CD8-positive, alpha-beta memory T cell (primary cell): ENCODE measurements around the gene CROCC. TPM values are rescaled to one million over a fixed set of nuclear protein-coding genes. Genes with fewer than 3 reads are reported as not detected.

Source experiments
- CTCF ChIA-PET: fragments of 350-600 bp; sonication (Branson Sonifier 250); formaldehyde crosslinking; loops from one replicate; lab custom pipeline; 2021; ENCODE audit warnings: antibody characterized with exemption; lab: Charles Lee
- POLR2A ChIA-PET: fragments of 350-600 bp; sonication (Branson Sonifier 250); formaldehyde crosslinking; loops from one replicate; lab custom pipeline; 2021; ENCODE audit warnings: antibody characterized with exemption; lab: Charles Lee
- DNase-seq, 5 donors: peaks; one replicate each; pipeline versions ENCODE4 v3.0.0 to v3.0.0-alpha.2; 2020 to 2022; ENCODE audit warnings: mixed read lengths in 1 of 5
- H3K27ac ChIP-seq: one replicate; pipeline ENCODE4 v1.7.0; 2013; ENCODE audit warnings: low read depth, mild to moderate bottlenecking, low read length, moderate library complexity
- H3K27me3 ChIP-seq: 2 replicates; pipeline ENCODE4 v1.7.0; 2013; ENCODE audit warnings: low read length, mild to moderate bottlenecking; ENCODE audit not compliant: insufficient read depth, poor library complexity, severe bottlenecking
- H3K36me3 ChIP-seq: 2 replicates; pipeline ENCODE4 v1.7.0; 2013; ENCODE audit warnings: mild to moderate bottlenecking, low read length, moderate library complexity; ENCODE audit not compliant: insufficient read depth
- H3K4me1 ChIP-seq: 2 replicates; pipeline ENCODE4 v1.7.0; 2013; ENCODE audit warnings: mild to moderate bottlenecking, low read length, moderate library complexity; ENCODE audit not compliant: insufficient read depth
- H3K4me3 ChIP-seq: 2 replicates; pipeline ENCODE4 v1.7.0; 2013; ENCODE audit warnings: mild to moderate bottlenecking, low read length
- H3K9me3 ChIP-seq: 2 replicates; pipeline ENCODE4 v1.7.0; 2013; ENCODE audit warnings: mild to moderate bottlenecking, low read length
- H3K27ac Mint-ChIP-seq, 8 donors: one replicate each; pipeline ENCODE4 v1.8.0; 2020 to 2021; ENCODE audit warnings: mixed read lengths in 8 of 8, mild to moderate bottlenecking in 6 of 8, inconsistent platforms in 3 of 8, moderate library complexity in 3 of 8
- H3K27me3 Mint-ChIP-seq, 2 donors: one replicate each; pipeline ENCODE4 v1.8.0; 2020 to 2021; ENCODE audit warnings: mixed read lengths in 2 of 2, mild to moderate bottlenecking in 1 of 2, moderate library complexity in 1 of 2
- H3K36me3 Mint-ChIP-seq, 3 donors: one replicate each; pipeline ENCODE4 v1.8.0; 2020 to 2021; ENCODE audit warnings: mixed read lengths in 3 of 3, inconsistent platforms in 1 of 3, mild to moderate bottlenecking in 1 of 3
- H3K4me1 Mint-ChIP-seq, 3 donors: one replicate each; pipeline ENCODE4 v1.8.0; 2020 to 2021; ENCODE audit warnings: mixed read lengths in 3 of 3, inconsistent platforms in 1 of 3, mild to moderate bottlenecking in 1 of 3
- H3K4me3 Mint-ChIP-seq, 7 donors: one replicate each; pipeline ENCODE4 v1.8.0; 2020 to 2021; ENCODE audit warnings: mixed read lengths in 7 of 7, mild to moderate bottlenecking in 6 of 7, moderate library complexity in 4 of 7, inconsistent platforms in 2 of 7
- H3K9me3 Mint-ChIP-seq, 5 donors: one replicate each; pipeline ENCODE4 v1.8.0; 2020 to 2022; ENCODE audit warnings: mixed read lengths in 5 of 5, mild to moderate bottlenecking in 3 of 5, moderate library complexity in 2 of 5, inconsistent platforms in 1 of 5
- polyA plus RNA-seq: library from polyadenylated mRNA; unstranded; fragments of 300-500 nt; fragmentation: Illumina TruSeq; gene quantifications from one replicate; pipeline ENCODE4 v1.2.3, GENCODE V29; 2021
- total RNA-seq, 2 experiments: library from RNA; stranded (reverse); gene quantifications; one replicate each; pipeline ENCODE4 v1.2.3, GENCODE V29; 2021

CROCC gene
- total and polyA plus RNA-seq, 3 experiments from 2014 or later, result 6.9 to 30.1 (median 25.6) TPM

DNA sequence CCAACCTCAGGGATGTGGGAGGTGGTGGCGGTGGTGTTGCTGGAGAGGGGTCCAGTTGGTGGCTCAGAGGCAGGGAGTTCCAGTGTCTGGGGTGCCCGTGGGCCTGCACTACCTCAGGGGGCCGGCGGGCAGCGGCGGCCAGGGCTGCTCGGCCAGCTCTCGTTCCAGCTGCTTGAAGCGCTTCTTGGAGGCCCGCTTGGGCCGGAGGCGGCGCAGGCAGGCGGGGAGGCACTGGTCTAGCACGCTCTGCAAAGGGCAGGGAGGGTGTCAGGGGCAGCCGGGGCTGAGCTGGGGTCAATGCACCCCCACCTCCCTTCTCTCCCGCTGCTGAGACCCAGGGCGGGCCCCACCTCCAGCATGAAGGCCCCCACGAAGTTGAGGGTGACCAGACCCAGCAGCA lies 64.4 kb downstream of the CROCC start:
- Histone ChIP-seq H3K27ac (no peak overlapping the region), H3K4me1 (no peaks in the 10 kb centered on the region), H3K27me3 (peaks cover 4% of the 10 kb centered on the region), H3K9me3 (no peaks in the 10 kb centered on the region), H3K36me3 (no peaks in the 10 kb centered on the region), H3K4me3 (no peak overlapping the region)
- H3K9me3 Mint-ChIP-seq, result no peaks in the 10 kb centered on the region
- no peak for DNase-seq
- peaks cover 0 to 44% (median 5%) of the 10 kb centered on the region in 3 donors for H3K36me3 Mint-ChIP-seq
- no peak overlapping the region for H3K4me3 Mint-ChIP-seq
- H3K4me1 Mint-ChIP-seq, result peaks cover 4 to 5% (median 4%) of the 10 kb centered on the region in 3 donors
- peaks cover 14 to 22% of the 10 kb centered on the region in 2 donors for H3K27me3 Mint-ChIP-seq
- ChIA-PET CTCF (interaction anchor here (1.1 kb wide), 1 partner anchor 34 kb away, joined by 4 read pairs; no protein-coding TSS in a partner anchor), POLR2A (no interaction called here)
- H3K27ac Mint-ChIP-seq, result no peak overlapping the region

DNA sequence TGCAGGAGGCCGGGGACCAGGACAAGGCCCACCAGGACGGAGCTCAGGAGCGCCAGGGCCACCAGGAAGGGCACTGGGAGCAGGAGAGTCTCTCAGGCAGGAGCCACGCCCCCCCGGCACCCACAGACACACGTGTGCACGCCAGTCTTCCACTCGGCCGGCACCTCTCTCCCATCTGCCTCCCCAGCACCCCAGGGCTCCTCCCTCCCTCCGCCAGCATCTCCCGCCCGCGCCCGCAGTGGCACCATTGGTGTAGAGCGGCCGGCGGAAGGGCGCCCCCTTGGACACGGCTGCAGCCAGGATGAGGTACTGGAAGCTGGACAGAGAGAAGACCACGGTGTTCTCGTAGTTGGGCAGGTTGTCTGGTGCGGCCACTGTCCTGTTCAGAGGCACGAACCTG lies 64.8 kb downstream of the CROCC start:
- no peaks in the 10 kb centered on the region for H3K9me3 ChIP-seq
- Mint-ChIP-seq H3K27me3 (peaks cover 10 to 17% of the 10 kb centered on the region in 2 donors), H3K27ac (no peak overlapping the region), H3K9me3 (no peaks in the 10 kb centered on the region), H3K4me3 (no peak overlapping the region), H3K4me1 (peaks cover 0 to under 1% (median 0%) of the 10 kb centered on the region in 3 donors), H3K36me3 (peaks cover 0 to 49% (median 7%) of the 10 kb centered on the region in 3 donors)
- CTCF ChIA-PET, result interaction anchor here (0.6 to 1.1 kb wide), 2 partner anchors 34 to 49 kb away, joined by 3 to 4 read pairs; no protein-coding TSS in a partner anchor
- H3K27ac ChIP-seq, result no peak overlapping the region
- POLR2A ChIA-PET, result no interaction called here
- H3K27me3 ChIP-seq, result no peaks in the 10 kb centered on the region
- H3K4me3 ChIP-seq, result no peak overlapping the region
- DNase-seq, result no peak
- no peaks in the 10 kb centered on the region for H3K36me3 ChIP-seq
- H3K4me1 ChIP-seq, result no peaks in the 10 kb centered on the region

DNA sequence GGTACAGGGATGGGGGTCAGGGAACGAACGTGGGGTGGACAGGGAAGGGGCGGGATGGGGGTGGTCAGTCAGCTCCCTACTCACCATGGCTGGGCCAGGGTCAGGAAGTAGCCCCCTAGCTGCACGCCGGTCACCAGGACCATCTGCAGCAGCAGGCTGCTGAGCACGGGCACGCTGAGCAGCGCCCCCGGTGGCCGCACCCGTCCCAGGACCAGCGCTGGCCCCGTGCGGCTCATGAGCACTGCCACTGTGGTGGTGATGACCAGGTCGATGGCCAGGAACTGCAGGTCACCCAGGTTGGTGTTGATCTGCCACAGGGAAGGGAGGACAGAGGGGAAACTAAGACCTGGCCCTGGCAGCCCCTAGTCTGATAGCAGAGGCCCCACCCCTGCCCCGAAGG lies 65.2 kb downstream of the CROCC start:
- peaks cover 0 to 53% (median 7%) of the 10 kb centered on the region in 3 donors for H3K36me3 Mint-ChIP-seq

DNA sequence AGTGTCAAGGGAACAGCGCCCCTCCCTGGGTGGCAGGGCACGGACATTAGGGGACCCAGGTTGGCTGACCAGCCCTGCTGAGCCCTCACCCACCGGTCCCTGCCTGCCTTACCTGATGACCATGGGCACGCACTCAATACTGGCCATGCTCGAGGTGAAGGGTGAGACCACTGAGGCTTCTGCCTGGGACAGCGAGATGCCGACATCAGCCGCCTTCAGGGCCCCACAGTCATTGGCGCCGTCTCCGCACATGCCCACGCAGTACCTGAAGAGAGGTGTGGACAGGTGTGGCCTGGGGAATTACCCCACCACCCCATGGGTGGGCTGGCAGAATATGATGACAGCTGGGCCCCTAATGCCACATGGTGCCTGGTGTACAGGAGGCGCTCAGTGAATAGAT lies 66.5 kb downstream of the CROCC start:
- peaks cover 0 to 59% (median 7%) of the 10 kb centered on the region in 3 donors for H3K36me3 Mint-ChIP-seq
- CTCF ChIA-PET, result no interaction called here
- no peak overlapping the region for H3K4me3 Mint-ChIP-seq
- POLR2A ChIA-PET, result no interaction called here
- peaks cover 3 to 9% of the 10 kb centered on the region in 2 donors for H3K27me3 Mint-ChIP-seq
- H3K9me3 ChIP-seq, result no peaks in the 10 kb centered on the region
- H3K27me3 ChIP-seq, result no peaks in the 10 kb centered on the region
- no peak overlapping the region for H3K4me3 ChIP-seq
- H3K36me3 ChIP-seq, result no peaks in the 10 kb centered on the region
- no peak overlapping the region for H3K27ac Mint-ChIP-seq
- no peaks in the 10 kb centered on the region for H3K4me1 ChIP-seq
- no peaks in the 10 kb centered on the region for H3K9me3 Mint-ChIP-seq
- no peak for DNase-seq
- no peaks in the 10 kb centered on the region for H3K4me1 Mint-ChIP-seq
- H3K27ac ChIP-seq, result no peak overlapping the region

More for the DNA sequence above, 65.2 kb downstream of the CROCC start:
- Histone ChIP-seq H3K27ac (no peak overlapping the region), H3K36me3 (no peaks in the 10 kb centered on the region), H3K9me3 (no peaks in the 10 kb centered on the region), H3K4me1 (no peaks in the 10 kb centered on the region), H3K27me3 (no peaks in the 10 kb centered on the region), H3K4me3 (no peak overlapping the region)
- no peaks in the 10 kb centered on the region for H3K4me1 Mint-ChIP-seq
- DNase-seq, result no peak
- no peak overlapping the region for H3K27ac Mint-ChIP-seq
- ChIA-PET POLR2A (no interaction called here), CTCF (interaction anchor here (0.6 to 1.1 kb wide), 2 partner anchors 35 to 50 kb away, joined by 3 to 4 read pairs; no protein-coding TSS in a partner anchor)
- H3K4me3 Mint-ChIP-seq, result no peak overlapping the region
- H3K27me3 Mint-ChIP-seq, result peaks cover 9 to 16% of the 10 kb centered on the region in 2 donors
- no peaks in the 10 kb centered on the region for H3K9me3 Mint-ChIP-seq

DNA sequence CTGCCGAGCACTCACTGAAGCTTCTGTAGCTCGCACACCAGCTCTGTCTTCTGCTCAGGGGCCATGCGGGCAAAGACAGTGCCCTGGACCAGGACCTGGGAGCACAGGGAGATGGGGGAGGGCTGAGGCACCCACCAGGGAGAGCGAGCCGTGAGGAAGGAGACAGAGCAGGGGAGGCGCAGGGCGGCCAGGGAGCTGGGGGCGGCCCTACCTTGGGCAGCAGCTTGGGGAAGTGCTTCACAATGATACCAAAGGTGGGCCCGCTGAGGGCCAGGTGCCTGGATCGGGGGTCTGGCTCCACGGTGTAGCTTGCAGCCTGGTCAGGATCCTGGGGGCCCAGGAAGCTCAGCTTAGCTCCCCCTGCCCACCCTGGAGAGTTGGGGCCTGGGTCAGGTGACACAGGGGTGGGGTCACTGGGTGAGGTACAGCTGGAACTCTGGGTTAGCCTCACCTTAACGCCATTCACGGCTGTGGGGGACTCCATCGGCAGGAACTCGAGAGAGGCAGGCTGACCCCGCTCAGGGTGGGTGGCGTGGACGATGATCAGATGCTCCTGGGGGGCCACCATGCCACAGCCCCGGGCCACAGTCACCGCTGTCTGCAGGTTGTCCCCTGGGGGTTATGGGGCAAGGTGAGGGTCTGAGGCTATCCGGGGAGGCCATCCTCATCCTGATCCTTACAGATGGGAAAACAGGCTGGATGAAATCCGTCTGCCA lies 68.1 kb downstream of the CROCC start:
- Mint-ChIP-seq H3K4me3 (no peak overlapping the region), H3K9me3 (no peaks in the 10 kb centered on the region), H3K27ac (peak overlapping the region in 1 of 8 donors; percentile 43), H3K4me1 (no peaks in the 10 kb centered on the region), H3K27me3 (no peaks in the 10 kb centered on the region), H3K36me3 (peaks cover 0 to 62% (median 7%) of the 10 kb centered on the region in 3 donors)
- CTCF ChIA-PET, result no interaction called here
- Histone ChIP-seq H3K36me3 (no peaks in the 10 kb centered on the region), H3K9me3 (no peaks in the 10 kb centered on the region), H3K27me3 (no peaks in the 10 kb centered on the region), H3K4me1 (no peaks in the 10 kb centered on the region), H3K4me3 (no peak overlapping the region), H3K27ac (no peak overlapping the region)
- POLR2A ChIA-PET, result no interaction called here
- no peak for DNase-seq

DNA sequence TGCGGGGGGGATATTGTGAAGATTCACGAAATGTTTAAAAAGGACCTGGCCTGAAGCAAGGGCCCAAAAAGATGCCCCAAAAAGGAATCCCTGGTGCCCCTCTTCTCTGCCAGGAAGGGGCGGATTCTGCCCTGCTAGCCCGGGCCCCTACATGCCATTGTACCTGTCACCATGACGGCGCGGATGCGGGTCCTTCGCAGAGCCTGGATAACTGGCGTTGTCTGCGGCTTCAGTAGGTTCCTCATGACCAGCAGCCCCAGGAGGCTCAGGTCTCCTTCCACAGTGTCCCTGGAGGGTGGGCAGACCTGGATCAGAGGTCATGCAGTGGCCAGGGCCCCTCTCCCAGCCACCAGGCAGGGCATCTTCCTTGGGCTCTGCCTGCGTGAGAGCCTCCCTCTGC lies 69.8 kb downstream of the CROCC start:
- Mint-ChIP-seq H3K9me3 (no peaks in the 10 kb centered on the region), H3K27ac (no peak overlapping the region), H3K36me3 (peaks cover 0 to 70% (median 3%) of the 10 kb centered on the region in 3 donors), H3K4me1 (no peaks in the 10 kb centered on the region), H3K4me3 (no peak overlapping the region), H3K27me3 (no peaks in the 10 kb centered on the region)
- no peak overlapping the region for H3K4me3 ChIP-seq
- ChIA-PET CTCF (no interaction called here), POLR2A (no interaction called here)
- H3K27me3 ChIP-seq, result no peaks in the 10 kb centered on the region
- no peaks in the 10 kb centered on the region for H3K36me3 ChIP-seq
- H3K4me1 ChIP-seq, result no peaks in the 10 kb centered on the region
- H3K9me3 ChIP-seq, result no peaks in the 10 kb centered on the region
- DNase-seq, result no peak
- H3K27ac ChIP-seq, result no peak overlapping the region

DNA sequence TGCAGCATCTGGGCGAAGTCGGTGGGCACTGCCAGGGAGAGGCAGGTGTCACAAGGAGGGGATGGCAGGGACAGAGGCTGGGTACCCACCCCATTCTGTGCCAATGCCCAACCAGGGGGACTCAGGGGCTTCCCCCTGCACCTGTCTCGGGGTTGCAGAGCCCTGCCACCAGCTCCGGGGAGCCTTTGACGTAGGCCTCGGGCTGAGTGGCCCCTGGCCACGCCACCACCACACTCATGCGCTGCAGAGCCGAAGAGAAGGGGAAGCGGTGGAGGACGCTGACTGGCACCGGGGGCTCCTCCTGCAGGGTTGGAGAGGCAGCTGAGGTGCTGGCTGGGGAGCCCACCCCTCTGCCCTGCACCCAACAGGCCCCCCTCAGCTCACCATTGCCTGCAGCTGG lies 70.4 kb downstream of the CROCC start:
- DNase-seq, result no peak
- Histone ChIP-seq H3K36me3 (no peaks in the 10 kb centered on the region), H3K27ac (no peak overlapping the region), H3K4me3 (no peak overlapping the region), H3K9me3 (no peaks in the 10 kb centered on the region), H3K4me1 (no peaks in the 10 kb centered on the region), H3K27me3 (no peaks in the 10 kb centered on the region)
- H3K4me1 Mint-ChIP-seq, result no peaks in the 10 kb centered on the region
- POLR2A ChIA-PET, result no interaction called here
- no peaks in the 10 kb centered on the region for H3K9me3 Mint-ChIP-seq
- no peaks in the 10 kb centered on the region for H3K27me3 Mint-ChIP-seq
- peaks cover 0 to 68% (median 3%) of the 10 kb centered on the region in 3 donors for H3K36me3 Mint-ChIP-seq
- no peak overlapping the region for H3K4me3 Mint-ChIP-seq
- no peak overlapping the region for H3K27ac Mint-ChIP-seq
- CTCF ChIA-PET, result no interaction called here

DNA sequence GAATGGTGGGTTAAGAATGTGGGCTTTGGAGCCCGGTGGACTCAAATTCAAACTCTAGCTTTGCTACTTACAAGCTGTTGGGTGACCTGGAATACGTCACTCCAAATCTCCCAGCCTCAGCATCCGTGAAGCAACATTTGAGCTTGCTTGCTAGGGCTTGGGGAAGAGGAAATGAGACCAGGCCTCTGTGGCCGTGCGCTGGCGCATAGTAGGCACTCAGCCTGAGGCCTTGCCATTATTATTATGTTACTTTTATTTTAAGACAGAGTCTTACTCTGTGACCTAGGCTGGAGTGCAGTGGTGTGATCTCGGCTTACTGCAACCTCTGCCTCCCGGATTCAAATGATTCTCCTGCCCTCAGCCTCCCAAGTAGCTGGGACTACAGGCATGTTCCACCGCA lies 70.9 kb downstream of the CROCC start:
- POLR2A ChIA-PET, result no interaction called here
- H3K9me3 Mint-ChIP-seq, result no peaks in the 10 kb centered on the region
- no peaks in the 10 kb centered on the region for H3K36me3 ChIP-seq

More for the DNA sequence above, 70.9 kb downstream of the CROCC start:
- Histone ChIP-seq H3K27me3 (no peaks in the 10 kb centered on the region), H3K27ac (no peak overlapping the region), H3K4me3 (no peak overlapping the region), H3K4me1 (no peaks in the 10 kb centered on the region), H3K9me3 (no peaks in the 10 kb centered on the region)
- peaks cover 0 to 66% (median 3%) of the 10 kb centered on the region in 3 donors for H3K36me3 Mint-ChIP-seq
- CTCF ChIA-PET, result no interaction called here
- DNase-seq, result no peak
- no peak overlapping the region for H3K4me3 Mint-ChIP-seq
- no peaks in the 10 kb centered on the region for H3K27me3 Mint-ChIP-seq
- H3K4me1 Mint-ChIP-seq, result no peaks in the 10 kb centered on the region
- H3K27ac Mint-ChIP-seq, result no peak overlapping the region
